ENCODE results near the gene RYR2.

The RYR2 gene

DNA sequence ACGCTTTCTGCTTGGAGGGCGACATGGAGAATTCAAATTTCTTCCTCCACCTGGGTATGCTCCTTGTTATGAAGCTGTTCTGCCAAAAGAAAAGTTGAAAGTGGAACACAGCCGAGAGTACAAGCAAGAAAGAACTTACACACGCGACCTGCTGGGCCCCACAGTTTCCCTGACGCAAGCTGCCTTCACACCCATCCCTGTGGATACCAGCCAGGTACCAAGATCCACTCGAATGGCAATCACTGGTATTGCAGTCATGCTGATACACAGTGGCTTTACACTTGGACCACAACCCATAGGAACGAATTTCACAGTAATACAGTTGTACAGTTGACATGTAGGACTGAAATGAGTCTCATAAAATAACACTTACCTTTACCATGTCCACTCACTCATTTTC is 461.3 kb downstream of the RYR2 start:
- Histone ChIP-seq H3K27me3 (ENCODE audit: insufficient read depth, low read length) (no peaks in the 10 kb centered on the region), H3F3A (ENCODE audit: insufficient read depth, low read length) (no peaks in the 10 kb centered on the region)

GRCh38 chr1:237507005-237507404 is 465.0 kb downstream of the RYR2 start:
- Histone ChIP-seq H3K36me3 (ENCODE audit: insufficient read depth, low read length) (no peaks in the 10 kb centered on the region), H3K9me3 (ENCODE audit: low read length) (no peaks in the 10 kb centered on the region), H3F3A (ENCODE audit: insufficient read depth, low read length) (no peaks in the 10 kb centered on the region), H3K4me3 (ENCODE audit: low read depth, low read length, poor library complexity, severe bottlenecking) (no peak overlapping the region), H2AFZ (ENCODE audit: low read length) (no peak overlapping the region), H3K9me2 (ENCODE audit: low read depth, low read length) (no peaks in the 10 kb centered on the region), H3K27ac (ENCODE audit: low read depth, low read length, poor library complexity, severe bottlenecking) (no peak overlapping the region), H3K27me3 (ENCODE audit: insufficient read depth, low read length) (no peaks in the 10 kb centered on the region), H4K20me1 (ENCODE audit: insufficient read depth, low read length) (no peaks in the 10 kb centered on the region), H3K4me1 (ENCODE audit: insufficient read depth, low read length, severe bottlenecking) (no peaks in the 10 kb centered on the region), H3K4me2 (ENCODE audit: low read length) (no peak overlapping the region), H3K9ac (ENCODE audit: low read length) (no peak overlapping the region), H3K79me2 (ENCODE audit: insufficient read depth, low read length) (no peaks in the 10 kb centered on the region)
- TF ChIP-seq, protein P1, sequence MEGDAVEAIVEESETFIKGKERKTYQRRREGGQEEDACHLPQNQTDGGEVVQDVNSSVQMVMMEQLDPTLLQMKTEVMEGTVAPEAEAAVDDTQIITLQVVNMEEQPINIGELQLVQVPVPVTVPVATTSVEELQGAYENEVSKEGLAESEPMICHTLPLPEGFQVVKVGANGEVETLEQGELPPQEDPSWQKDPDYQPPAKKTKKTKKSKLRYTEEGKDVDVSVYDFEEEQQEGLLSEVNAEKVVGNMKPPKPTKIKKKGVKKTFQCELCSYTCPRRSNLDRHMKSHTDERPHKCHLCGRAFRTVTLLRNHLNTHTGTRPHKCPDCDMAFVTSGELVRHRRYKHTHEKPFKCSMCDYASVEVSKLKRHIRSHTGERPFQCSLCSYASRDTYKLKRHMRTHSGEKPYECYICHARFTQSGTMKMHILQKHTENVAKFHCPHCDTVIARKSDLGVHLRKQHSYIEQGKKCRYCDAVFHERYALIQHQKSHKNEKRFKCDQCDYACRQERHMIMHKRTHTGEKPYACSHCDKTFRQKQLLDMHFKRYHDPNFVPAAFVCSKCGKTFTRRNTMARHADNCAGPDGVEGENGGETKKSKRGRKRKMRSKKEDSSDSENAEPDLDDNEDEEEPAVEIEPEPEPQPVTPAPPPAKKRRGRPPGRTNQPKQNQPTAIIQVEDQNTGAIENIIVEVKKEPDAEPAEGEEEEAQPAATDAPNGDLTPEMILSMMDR (IDR thresholded peaks at IDR 0.05; ENCODE audit: low read length), result no peak
- no peak for TF ChIP-seq EZH2 (IDR thresholded peaks at IDR 0.05; ENCODE audit: borderline replicate concordance, low read length)

More for the DNA sequence above, 461.3 kb downstream of the RYR2 start:
- no peaks in the 10 kb centered on the region for H3K9me2 ChIP-seq (ENCODE audit: low read depth, low read length)
- H3K36me3 ChIP-seq (ENCODE audit: insufficient read depth, low read length), result no peaks in the 10 kb centered on the region
- no peak for TF ChIP-seq EZH2 (IDR thresholded peaks at IDR 0.05; ENCODE audit: borderline replicate concordance, low read length)
- TF ChIP-seq, protein P1 (IDR thresholded peaks at IDR 0.05; ENCODE audit: low read length), result no peak
- H2AFZ ChIP-seq (ENCODE audit: low read length), result no peak overlapping the region
- H3K4me1 ChIP-seq (ENCODE audit: insufficient read depth, low read length, severe bottlenecking), result no peaks in the 10 kb centered on the region
- H3K27ac ChIP-seq (ENCODE audit: low read depth, low read length, poor library complexity, severe bottlenecking), result no peak overlapping the region
- H4K20me1 ChIP-seq (ENCODE audit: insufficient read depth, low read length), result no peaks in the 10 kb centered on the region
- H3K9ac ChIP-seq (ENCODE audit: low read length), result no peak overlapping the region
- no peak overlapping the region for H3K4me2 ChIP-seq (ENCODE audit: low read length)
- H3K4me3 ChIP-seq (ENCODE audit: low read depth, low read length, poor library complexity, severe bottlenecking), result no peak overlapping the region
- no peaks in the 10 kb centered on the region for H3K9me3 ChIP-seq (ENCODE audit: low read length)
- H3K79me2 ChIP-seq (ENCODE audit: insufficient read depth, low read length), result no peaks in the 10 kb centered on the region

GRCh38 chr1:237509748-237510147 is 467.8 kb downstream of the RYR2 start:
- no peaks in the 10 kb centered on the region for H3F3A ChIP-seq (ENCODE audit: insufficient read depth, low read length)
- no peaks in the 10 kb centered on the region for H3K4me1 ChIP-seq (ENCODE audit: insufficient read depth, low read length, severe bottlenecking)
- H4K20me1 ChIP-seq (ENCODE audit: insufficient read depth, low read length), result no peaks in the 10 kb centered on the region
- H3K9ac ChIP-seq (ENCODE audit: low read length), result no peak overlapping the region
- H2AFZ ChIP-seq (ENCODE audit: low read length), result no peak overlapping the region
- H3K9me2 ChIP-seq (ENCODE audit: low read depth, low read length), result no peaks in the 10 kb centered on the region
- no peak overlapping the region for H3K4me2 ChIP-seq (ENCODE audit: low read length)
- H3K9me3 ChIP-seq (ENCODE audit: low read length), result no peaks in the 10 kb centered on the region
- no peak overlapping the region for H3K27ac ChIP-seq (ENCODE audit: low read depth, low read length, poor library complexity, severe bottlenecking)
- no peak overlapping the region for H3K4me3 ChIP-seq (ENCODE audit: low read depth, low read length, poor library complexity, severe bottlenecking)
- no peaks in the 10 kb centered on the region for H3K36me3 ChIP-seq (ENCODE audit: insufficient read depth, low read length)
- no peaks in the 10 kb centered on the region for H3K27me3 ChIP-seq (ENCODE audit: insufficient read depth, low read length)
- TF ChIP-seq, protein P1 (IDR thresholded peaks at IDR 0.05; ENCODE audit: low read length), result no peak
- no peak for TF ChIP-seq EZH2 (IDR thresholded peaks at IDR 0.05; ENCODE audit: borderline replicate concordance, low read length)
- H3K79me2 ChIP-seq (ENCODE audit: insufficient read depth, low read length), result no peaks in the 10 kb centered on the region
